GM12801 (cell line): ENCODE data around the gene MLXIPL.

Experiments used
- TF ChIP-seq, protein P1 (sequence below): IDR thresholded peaks from one replicate; pipeline ENCODE4 v1.5.1; 2011; ENCODE audit warnings: control low read depth; ENCODE audit not compliant: insufficient read length; ENCODE audit errors: extremely low read depth

Gene MLXIPL

DNA sequence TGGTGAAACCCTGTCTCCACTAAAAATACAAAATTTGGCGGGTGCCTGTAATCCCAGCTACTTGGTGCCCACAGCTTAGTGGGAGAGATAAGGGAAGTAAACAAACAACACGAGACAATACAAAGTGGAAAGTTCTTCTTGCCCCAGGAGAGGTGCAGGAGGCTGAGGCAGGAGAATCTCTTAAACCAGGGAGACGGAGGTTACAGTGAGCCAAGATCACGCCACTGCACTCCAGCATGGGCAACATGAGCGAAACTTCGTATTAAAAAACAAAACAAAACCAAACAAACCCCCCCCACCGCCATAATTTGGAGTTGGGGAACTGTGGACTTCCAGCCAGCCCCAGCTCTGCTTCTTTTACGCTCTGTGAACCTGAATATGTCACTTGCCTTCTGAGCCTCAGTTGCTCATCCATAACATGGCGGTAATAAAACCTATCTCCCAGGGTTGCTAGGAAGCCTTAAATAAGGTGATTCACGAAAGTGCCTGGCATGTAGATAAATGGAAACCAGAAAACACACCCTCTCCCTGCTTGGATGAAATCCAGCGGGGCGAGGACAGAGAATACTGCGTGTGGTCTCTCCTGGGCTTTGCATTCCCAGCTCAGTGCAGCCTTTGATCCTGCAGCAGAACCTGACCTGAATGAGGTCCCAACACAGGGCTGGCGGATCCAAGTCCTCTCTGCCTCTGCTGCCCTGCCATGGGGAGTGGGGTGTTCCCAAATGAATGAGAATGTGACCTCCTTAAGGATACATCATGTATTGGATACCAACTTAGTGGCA lies 10.2 kb downstream of the MLXIPL start:
- TF ChIP-seq, protein P1, sequence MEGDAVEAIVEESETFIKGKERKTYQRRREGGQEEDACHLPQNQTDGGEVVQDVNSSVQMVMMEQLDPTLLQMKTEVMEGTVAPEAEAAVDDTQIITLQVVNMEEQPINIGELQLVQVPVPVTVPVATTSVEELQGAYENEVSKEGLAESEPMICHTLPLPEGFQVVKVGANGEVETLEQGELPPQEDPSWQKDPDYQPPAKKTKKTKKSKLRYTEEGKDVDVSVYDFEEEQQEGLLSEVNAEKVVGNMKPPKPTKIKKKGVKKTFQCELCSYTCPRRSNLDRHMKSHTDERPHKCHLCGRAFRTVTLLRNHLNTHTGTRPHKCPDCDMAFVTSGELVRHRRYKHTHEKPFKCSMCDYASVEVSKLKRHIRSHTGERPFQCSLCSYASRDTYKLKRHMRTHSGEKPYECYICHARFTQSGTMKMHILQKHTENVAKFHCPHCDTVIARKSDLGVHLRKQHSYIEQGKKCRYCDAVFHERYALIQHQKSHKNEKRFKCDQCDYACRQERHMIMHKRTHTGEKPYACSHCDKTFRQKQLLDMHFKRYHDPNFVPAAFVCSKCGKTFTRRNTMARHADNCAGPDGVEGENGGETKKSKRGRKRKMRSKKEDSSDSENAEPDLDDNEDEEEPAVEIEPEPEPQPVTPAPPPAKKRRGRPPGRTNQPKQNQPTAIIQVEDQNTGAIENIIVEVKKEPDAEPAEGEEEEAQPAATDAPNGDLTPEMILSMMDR: no peak

DNA sequence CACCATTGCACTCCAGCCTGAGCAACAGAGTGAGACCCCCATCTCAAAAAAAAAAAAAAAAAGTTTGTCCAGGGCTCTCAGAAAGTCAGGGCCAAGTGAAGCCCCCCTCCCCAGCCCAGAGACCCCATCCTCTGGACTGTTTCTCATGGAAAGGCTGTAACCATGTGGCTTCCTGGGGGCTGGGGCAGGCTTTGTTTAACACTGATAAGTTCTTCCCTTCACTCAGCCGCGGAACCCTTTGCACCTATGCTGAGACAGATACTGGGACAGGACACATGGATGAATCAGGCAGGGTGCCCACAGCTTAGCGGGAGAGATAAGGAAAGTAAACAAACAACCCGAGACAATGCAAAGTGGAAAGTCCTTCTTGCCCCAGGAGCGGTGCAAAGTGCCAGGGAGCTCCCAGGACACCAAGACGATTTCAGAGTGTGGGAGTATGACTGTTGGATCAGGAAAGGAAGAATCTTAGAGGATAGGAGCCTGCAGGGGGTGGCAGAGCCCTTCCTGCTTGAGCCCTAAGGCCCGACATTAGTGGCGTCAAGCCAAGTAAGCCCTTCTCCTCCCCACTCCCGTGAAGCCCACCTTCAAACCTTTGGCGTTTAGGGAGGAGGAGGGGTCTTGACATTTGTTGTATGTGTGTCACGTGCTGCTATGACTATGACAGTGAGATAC lies 11.6 kb downstream of the MLXIPL start:
- TF ChIP-seq, protein P1: no peak

DNA sequence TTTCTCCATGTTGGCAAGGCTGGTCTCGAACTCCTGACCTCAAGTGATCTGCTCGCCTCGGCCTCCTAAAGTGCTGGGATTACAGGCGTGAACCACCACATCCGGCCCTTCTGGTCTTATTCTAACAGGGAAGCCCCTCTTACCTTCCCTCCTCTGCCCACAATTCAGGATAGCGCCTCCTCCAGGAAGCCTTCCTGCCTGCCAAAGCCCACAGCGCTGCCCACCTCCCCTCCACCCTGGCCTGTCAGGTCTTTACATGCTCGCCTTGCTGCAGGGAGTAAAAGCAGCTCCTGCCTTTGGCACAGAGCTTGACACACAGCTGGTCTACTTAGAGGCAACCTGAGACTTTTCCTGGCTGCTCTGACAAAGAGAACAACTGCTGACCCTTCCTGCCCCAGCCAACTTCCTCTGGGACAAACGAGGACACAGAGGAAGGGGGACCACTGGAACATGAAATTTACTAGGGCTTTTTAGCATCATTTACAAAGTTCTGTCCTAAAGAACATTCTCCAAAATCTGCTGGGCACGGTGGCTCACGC lies 13.2 kb downstream of the MLXIPL start:
- TF ChIP-seq, protein P1: no peak

DNA sequence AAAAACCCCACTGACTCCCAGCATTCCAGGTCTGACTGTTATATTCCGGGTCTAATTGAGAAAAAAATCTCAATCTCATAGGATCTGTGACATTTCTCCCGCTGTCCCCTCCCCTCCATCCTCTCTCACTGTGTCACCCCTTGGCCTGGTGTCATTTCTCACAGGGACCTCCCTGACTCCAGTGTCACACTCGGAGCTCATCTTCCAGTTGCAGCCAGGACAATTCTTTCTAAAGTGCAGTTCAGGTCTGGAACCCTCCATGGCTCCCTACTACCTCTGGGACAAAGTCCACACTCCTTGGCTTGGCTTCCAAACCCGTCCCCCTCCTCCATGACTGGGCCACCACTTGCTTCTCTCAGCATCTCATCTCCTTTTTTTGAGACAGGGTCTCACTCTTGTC lies 14.2 kb downstream of the MLXIPL start:
- TF ChIP-seq, protein P1: no peak

DNA sequence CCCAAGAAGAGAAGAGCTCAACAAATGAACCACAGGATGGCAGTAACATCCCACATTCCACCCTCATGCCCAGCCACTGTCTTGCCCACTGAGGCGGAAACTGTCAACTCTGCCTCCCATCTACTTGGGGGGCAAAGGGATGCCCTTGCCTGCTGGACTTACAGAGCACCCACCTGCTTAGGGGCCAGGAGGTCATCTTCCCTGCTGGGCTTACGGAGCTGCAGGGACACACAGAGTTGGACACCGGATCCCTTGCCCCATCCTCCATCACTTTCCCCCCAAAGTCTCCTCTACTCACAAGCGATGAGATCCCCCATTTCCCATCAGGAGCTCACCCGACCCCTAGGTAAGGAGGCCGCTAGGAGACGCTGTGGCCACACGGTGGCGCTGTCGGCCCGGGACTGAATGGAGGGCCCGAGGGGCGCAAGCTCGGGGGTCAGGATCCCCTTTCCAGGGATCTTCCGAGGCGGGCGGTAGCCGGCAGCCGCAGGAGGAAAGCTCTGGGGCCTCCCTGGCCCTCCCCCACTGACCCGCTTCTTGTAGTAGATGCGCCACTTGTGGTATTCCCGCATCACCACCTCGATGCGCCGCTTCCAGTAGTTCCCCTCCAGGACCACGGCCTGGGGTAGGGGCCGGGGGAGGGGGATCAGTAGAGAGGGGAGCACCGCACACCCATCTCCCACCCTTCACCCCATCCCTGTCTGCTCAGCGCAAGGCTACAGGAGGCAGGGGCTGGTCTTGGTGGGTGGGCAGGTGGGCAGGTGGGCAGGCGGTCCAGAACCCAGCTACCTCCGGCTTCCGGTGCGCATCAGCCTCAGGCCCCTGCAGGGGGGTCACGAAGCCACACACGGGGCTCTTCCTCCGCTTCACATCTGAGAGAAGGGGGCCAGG lies 17.3 kb downstream of the MLXIPL start:
- TF ChIP-seq, protein P1: no peak

DNA sequence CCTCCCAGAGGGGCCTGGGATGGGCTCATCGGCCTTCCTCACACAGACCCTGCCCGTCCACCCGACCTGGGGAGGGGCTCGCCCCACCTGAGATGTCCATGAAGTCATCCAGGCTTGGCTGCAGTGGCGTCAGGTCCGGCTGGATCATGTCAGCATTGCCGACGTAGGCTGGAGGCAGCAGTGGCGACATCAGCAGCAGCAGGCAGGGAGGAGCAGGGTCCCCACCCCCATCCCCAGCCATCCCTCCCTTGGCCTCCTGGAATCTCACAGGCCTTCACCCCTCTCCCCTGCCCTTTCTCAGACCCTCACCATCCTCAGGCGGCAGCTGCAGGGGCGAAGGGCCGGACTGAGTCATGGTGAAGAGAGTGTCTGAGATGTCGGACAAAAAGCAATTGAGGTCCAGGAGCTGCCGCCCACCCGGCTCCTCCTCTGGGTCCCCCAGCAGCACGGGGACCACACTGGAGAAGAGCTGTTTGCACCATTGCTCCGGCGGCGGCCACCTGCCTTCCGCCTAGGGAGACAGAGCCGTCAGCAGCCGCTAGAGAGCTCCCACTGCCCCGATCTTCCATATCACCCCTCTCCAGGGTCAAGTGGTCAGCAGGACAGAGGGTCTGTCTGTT lies 18.6 kb downstream of the MLXIPL start:
- TF ChIP-seq, protein P1: no peak
